ENCODE results near the gene SOX18. TPM values are rescaled to one million over a fixed set of nuclear protein-coding genes. Genes with fewer than 3 reads are reported as not detected.
A peak's percentile ranks its signal among the peaks of the same experiment; 100 is the strongest.
"Not testable (repeated sequence)": the region's sequence is repeated elsewhere in the genome, so short reads cannot be mapped to it uniquely, and the experiment has no call there.

The SOX18 gene
- 0.21 and 1.9 TPM in 2 replicates for total RNA-seq (2014; rRNA removed; shearing (Covaris generic))

- no peak for DNase-seq (ENCODE audit: low spot score)
These were observed at the start of gene SOX18 for GRCh38 chr20:64049060-64049877. Gene SOX18, minus strand, starts transcription at chr20:64049639. Its CDS starts 123 bp downstream, at chr20:64049516.

GRCh38 chr20:64098471-64099013, 49.1 kb upstream of the SOX18 start:
- no peak for DNase-seq (ENCODE audit: low spot score)

- DNase-seq (ENCODE audit: low spot score): no peak
These were observed 47.1 kb upstream of the SOX18 start for GRCh38 chr20:64096535-64096934.

DNA sequence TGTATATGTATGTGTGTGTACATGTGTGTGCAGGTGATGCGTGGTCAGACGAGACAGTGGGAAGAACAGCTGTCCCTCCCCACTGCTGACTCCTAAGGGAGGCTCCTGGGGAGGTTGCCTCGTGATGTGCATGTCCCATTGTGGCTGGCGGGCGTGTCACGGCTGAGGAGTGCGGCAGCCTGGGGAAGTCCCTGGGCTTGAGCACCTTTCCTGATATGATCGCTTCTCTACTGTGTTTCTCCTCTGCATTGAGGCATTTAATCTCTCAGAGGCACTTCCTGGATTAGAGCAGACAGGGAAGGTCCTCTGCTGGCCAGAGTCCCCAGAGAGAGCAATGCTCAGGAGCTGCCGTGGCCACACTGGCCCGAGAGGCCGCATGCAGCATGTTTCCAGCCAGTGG, 46.5 kb upstream of the SOX18 start:
- no peak for DNase-seq (ENCODE audit: low spot score)

DNA sequence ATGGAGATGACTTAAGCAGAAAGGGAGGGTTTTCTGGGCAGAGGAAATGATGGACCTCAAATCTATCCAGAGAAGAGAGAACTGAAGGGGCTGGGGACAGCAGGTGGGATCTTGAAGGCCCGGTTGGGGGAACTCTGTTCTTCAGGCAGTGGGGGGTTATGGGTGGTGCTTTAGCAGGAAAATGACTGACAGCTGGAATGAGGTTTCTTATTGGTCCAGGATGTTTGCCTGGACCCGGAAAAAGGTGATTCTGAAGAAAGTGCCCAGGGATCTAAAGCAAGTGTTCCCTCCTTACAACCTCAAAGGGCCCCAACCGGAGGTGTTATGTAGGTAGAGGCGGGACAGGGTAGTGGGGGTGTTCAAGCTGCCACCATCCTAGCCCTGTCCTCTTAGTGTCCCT, 46.0 kb upstream of the SOX18 start:
- DNase-seq (ENCODE audit: low spot score): no peak

DNA sequence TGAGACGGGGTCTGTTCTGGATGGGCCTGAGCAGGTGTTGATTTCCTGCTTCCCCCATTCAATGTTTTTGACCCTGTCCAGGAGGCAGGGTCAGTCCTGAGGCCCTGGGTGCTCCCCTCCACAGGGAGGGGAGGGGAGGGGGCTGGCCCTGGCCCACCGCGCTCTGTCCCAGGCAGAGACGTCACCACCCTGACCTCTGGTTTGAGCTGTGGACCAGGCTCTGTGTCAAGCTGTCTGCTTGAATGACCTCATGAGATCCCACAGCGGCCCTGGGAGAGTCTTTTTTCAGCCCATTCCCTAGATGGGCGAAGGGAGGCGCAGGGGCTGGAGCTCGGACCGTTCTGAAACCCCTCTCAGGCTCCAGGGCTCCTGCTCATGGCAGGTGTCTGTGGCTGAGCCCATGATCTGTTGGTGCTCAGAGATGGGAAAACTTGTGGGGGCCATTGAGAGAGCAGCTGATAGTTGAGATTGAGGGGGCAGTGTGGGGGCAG, 43.6 kb upstream of the SOX18 start:
- DNase-seq (ENCODE audit: low spot score): no peak

DNA sequence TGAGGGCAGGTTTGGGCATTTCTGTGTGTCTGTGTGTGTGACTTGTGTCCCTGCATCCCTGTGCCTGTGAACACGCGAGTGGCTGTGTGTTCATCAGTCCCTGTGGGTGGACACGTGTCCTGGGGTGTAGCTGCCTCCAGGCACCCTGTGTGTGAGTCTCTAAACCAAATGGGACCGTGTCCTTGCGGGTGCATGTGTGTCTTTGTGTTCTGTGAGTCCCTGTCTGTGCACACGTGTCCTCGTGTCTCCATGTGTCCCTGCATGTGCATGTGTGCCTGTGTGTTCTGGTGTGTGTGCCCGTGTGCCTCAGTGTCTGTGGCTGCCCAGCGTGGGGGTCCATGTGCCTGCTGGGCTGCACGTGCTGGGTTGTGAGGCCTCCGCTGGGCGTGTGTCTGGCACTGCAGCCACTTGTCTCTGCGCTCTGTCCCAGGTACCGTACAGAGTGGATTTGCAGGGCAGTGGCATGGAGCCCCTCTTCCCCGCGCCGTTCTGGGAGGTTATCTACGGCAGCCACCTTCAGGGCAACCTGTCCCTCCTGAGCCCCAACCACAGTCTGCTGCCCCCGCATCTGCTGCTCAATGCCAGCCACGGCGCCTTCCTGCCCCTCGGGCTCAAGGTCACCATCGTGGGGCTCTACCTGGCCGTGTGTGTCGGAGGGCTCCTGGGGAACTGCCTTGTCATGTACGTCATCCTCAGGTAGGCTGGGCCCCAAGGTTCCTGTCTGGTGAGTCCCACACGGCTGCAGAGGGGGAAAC, 43.0 kb upstream of the SOX18 start:
- no peak for DNase-seq (ENCODE audit: low spot score)

DNA sequence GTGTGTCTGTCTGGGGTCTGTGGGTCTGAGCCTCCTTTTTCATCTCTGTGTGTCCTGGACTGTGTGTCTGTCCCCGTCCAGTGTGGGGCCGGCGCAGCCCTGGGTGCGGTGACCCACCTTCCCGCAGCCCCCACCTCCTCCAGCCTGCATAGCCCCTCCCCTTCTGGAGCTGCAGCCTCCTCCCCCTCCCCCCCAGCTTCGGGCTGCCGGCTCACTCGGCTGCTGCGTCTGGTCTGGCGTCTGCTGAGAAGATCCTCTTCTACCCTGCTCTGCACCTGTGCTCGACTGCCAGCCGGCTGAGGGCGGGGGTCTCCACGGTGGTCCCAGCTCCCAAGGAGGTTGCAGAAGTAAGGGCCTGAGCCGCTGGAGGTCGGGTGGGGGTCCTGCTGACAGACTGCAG, 42.3 kb upstream of the SOX18 start:
- DNase-seq (ENCODE audit: low spot score): no peak

DNA sequence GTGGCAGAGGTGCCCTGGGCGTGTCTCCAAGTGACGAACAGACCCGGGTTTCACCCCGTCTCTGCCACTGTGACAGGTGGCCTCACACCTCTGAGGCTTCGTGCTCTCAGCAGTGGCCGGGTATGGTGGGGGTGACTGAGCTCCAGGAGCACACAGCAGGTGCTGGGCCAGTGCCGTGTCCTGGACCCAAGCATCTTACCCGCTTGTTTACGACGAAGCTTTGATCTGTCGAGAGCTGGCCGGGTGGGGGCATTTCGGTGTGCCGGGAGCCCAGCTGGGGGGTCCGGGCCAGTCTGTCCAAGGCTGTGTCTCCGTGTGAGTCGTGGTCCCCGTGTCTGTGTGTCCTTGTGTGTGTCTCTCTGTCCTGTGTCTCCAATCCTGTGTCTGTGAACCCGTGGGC, 41.9 kb upstream of the SOX18 start:
- no peak for DNase-seq (ENCODE audit: low spot score)

DNA sequence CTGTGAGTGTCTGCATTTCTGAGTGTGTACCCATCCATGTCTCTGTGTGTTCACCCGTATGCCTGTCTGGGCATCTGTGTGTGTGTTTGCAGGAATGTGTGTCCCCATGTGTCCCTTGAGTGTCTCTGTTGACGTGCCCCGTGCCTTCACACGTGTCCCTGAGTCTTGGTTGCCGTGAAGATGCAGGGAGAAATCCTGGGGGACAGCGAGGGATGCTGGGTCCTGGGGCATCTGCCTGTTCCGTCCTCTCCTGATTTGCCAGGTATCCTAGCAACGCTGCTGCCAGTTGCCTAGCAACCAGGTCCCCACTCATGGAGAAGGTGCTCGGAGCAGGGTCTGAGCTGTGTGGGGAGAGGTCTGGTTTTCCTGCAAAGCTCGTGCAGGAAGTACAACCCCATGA, 40.7 kb upstream of the SOX18 start:
- no peak for DNase-seq (ENCODE audit: low spot score)

DNA sequence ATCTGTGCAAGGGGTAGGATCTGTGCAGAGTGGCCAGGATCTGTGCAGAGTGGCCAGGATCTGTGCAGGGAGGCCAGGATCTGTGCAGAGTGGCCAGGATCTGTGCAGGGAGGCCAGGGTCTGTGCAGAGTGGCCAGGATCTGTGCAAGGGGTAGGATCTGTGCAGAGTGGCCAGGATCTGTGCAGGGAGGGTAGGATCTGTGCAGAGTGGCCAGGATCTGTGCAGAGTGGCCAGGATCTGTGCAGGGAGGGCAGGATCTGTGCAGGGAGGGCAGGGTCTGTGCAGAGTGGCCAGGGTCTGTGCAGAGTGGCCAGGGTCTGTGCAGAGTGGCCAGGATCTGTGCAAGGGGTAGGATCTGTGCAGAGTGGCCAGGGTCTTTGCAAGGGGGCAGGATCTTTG, 39.1 kb upstream of the SOX18 start:
- not testable (repeated sequence) for DNase-seq (ENCODE audit: low spot score)

GRCh38 chr20:64087226-64087825, 37.9 kb upstream of the SOX18 start:
- not testable (repeated sequence) for DNase-seq (ENCODE audit: low spot score)

DNA sequence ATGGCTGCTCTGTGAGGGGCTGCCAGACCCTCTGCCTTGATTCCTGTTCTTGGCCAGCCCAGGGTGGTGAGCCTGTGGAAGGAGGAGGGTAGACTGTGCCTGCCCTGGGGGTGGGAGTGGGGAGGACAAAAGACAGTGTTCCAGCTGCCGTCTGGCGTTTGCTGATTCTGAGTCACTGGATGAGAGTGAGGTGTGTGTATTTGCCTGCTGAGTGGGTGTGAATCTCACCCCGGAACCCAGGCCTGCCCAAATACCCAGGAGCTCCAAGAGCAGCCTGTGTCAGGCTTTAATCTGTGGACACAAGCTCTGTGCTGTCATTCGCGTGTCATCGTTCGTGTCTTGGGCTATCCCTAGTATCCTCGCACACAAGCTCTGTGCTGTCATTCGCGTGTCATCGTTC, 37.4 kb upstream of the SOX18 start:
- DNase-seq (ENCODE audit: low spot score): no peak

- DNase-seq (ENCODE audit: low spot score): no peak
These were observed 35.3 kb upstream of the SOX18 start for GRCh38 chr20:64084685-64085152.

DNA sequence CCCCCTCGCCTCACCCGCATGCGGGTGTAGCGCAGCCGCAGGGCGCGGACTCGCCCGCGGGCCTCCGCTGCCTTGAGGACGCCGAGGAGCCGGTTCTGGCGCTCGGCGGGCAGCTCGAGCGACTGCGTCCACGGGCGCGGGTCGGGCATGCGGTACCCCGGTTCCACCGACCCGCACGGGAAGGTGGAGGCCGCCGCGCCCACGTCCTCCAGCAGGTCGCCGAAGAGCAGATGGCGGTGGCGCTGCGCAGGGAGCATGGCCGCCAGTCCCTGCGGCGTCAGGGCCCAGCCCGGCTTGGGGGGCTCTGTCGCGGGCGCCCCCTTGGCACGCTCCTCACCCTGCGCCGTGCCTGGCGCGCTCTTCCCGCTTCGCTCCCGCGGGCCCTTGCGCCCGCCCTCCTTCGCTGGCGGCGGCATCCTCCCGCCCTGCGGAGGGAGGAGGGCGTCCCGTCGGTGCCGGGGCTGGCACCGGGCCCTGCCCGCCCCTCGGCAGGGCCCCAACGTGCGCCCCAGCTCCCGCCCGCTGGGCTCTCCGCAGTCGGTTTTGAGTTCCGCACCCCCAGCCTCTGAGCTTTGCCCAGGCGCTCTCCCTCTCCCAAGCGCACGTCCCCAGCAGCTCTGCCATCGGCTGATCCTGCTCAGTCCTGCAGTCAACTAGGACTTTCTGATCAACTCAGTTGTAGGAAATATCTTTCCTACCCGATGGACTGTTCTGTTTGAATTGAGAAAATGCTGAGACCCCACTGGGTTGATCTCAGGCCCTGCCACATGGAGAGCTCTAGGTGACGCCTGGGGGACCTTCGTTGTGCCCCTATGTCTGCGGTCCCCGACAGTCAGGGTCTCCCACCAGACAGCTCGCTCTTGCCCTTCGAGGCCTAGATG, 34.6 kb upstream of the SOX18 start, which contains the start of gene LKAAEAR1:
Gene LKAAEAR1 (minus strand): TSS at position 595 of the 881 bp plus-strand sequence. CDS start 179 bp downstream, at position 416.
- DNase-seq (ENCODE audit: low spot score): no peak

DNA sequence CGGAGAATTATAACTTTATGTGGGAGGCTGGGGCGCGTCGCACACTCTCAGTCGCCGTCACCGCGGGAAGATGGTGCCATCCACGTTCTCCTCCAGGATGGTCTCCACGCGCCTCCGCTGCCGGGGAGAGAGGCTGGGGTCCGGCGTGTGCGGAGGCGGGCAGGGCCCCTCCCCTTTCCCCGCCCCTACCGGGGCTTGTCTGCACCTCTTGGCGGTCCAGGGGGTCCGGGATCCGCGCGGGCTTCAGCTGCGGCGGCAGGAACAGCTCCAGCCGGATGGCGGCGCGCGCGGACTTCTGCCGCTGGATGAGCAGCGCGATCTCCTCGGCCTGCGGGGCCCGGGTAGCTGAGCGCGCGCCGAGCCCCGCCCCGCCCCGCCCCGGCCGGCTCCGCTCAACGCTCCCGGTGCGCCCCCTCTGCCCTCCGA, 34.0 kb upstream of the SOX18 start:
- peak; percentile 57 for DNase-seq (ENCODE audit: low spot score)

GRCh38 chr20:64082820-64083377, 33.5 kb upstream of the SOX18 start:
- no peak for DNase-seq (ENCODE audit: low spot score)

GRCh38 chr20:64082126-64082731, 32.8 kb upstream of the SOX18 start:
- no peak for DNase-seq (ENCODE audit: low spot score)

- DNase-seq (ENCODE audit: low spot score): no peak
These were observed 32.2 kb upstream of the SOX18 start for GRCh38 chr20:64081624-64081964.

Measured in A172 (cell line).